HPDE6-E6E7 (cell line): ENCODE measurements around the gene KAT6B.
"Not testable (repeated sequence)": the region's sequence is repeated elsewhere in the genome, so short reads cannot be mapped to it uniquely, and the experiment has no call there.

ENCODE experiments used
- DNase-seq: peaks from one replicate; pipeline ENCODE4 v3.0.0; 2011; ENCODE audit warnings: missing footprints; ENCODE audit errors: extremely low spot score

KAT6B gene

DNA sequence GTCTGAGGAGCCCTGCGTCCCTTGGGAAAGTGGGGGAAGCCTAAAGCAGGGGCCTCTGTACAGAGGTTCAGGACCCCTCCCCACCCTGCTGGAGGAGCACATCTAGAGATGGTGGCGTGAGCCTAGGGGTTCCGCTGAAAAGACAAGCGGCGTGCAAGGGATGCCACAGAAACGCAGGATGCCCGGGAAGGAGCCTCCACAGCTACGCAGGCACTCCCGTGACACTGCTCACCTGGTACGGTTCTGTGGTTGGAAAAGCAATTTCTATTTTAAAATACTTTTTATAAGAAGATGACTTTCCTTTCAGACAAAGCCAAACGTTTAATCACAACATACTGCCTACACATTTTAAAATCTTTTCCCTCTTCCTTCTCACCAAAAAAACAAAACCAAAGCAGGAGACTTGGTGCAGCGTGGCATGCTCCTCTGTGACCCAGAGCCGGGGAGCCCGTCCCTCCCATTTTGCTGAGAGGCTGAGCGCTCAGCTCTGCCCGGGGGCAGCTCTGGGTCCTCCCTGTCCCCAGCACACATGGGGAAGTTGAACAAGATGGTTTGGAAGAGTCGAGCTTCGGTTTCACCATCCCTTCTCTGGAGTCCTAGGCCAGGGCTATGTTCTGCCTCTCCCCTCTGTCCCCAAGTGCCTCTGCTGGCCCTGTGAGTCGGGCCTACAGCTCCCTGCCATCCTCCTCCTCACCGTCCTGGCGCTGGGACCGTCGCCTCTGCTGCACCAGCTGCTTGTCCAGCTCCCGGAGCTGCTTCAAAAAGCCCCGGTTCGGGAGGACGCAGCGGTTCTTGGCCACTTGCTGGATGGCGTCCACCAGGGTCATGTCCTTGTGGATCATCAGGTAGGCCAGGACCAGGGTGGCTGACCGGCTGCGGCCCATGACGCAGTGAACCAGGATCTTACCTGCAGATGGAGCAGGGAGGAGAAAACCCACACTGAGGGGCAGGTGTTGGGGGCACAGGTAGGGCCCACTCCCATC, 211.1 kb downstream of the KAT6B start:
- no peak for DNase-seq

DNA sequence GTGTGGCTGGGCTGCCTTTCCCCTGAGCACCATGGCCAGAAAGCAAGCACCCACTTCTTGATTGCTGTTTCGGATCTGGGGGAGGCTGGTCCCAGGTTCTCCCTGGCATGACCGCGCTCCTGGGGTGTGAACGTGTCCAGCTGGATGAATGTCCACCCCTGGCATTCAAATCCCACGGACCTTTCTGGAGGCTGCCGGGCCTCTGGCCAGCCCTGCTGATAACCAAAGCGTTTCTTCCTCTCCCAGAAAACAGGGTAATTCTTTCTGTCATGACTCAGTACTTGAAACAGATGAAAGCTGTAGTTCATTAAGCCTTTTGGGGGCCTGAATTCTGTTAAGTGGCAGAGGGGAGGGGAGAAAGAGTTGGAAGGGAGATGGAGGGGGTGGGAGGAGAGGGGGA, 211.9 kb downstream of the KAT6B start:
- DNase-seq, result no peak

DNA sequence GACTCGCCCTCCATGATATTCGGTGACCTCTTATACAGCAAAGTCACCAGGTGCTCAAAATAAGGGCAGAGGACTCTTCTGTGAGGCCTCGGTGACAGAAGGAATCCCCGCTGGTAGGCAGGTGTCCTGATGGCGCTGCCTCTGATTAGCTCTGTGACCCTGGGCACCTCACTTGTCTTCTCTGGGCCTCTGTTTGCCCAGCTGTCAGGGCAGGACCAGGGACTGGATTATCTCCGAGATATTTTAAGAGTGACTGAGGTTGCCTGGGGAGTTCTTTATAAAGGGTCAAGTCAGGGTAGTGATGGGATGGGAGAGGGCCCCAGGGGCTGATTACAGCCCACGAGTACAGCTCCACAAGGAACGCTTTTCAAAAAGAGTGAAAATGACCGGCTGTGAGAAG, 214.2 kb downstream of the KAT6B start:
- no peak for DNase-seq

DNA sequence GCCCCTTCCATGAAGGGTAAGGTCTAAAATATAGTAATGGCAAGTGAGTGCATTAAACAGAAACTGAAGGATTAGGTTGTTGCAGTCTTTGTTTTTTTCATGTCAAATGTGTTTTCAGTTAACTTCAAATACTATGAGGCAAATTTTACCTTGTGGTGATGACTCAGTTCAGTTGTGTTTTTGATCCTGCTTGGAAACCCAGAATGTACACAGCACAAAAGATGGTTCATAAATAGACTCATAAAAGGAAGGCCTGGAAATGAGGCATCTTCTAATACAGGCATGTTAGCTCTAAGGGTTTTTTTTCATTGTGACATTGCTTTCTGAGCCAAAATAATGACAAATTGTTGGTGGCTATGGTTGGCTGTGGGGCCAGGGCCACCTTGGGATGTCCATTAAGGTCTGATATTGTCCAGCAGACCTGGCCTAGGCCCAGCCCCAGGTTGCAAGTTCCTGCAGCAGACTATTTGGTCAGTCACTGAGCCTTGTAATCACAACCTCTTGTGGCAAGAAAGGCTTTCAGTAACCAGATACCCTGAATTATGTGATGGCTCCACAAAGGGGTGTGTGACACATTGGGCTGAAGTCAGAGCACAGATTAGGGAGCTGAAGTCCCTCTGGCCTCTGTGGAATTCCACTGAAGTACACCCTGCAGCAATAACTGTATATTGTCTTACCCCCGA, 216.0 kb downstream of the KAT6B start:
- DNase-seq, result no peak

DNA sequence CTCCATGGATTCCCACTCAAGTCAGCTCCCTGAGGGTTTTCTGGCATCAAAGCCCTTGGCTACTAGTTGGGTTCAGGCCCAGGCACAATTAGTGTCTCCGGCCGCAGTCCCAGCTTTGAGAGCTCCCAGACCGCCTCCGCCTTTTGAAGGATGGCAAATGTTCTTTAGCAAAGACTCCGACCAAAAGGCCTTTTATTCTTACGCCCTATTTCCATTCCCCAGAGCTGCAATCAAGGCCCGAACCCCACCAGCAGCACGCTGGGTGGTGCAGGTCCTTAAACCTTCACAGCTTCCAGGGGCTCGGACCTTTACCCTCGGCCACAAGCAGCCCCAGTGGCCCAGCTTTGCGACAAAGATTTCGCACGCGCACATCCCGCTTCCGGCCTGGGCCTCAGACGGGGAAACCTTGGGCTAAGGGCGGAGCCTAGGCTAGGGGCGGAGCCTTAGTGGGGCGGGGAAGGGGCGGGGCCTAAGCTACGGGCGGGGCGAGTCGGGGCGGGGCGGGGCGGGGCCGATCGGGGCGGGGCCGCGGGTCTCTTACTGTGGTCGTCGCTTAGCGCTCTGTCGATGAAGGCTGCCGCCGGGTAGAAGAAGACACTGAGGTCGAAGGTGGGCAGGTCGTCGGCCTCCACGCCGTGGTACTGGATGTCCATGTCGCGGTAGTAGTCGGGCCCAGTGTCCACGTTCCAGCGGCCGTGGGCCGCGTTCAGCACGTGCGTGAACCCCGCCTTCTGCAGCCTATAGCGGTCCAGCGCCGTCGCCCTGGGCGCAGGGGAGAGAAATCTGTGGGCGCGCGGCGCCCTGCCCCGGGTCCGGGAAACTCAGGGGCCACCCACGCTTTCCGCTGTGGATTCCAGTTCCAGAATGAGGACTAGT, 217.1 kb downstream of the KAT6B start:
- no peak for DNase-seq

DNA sequence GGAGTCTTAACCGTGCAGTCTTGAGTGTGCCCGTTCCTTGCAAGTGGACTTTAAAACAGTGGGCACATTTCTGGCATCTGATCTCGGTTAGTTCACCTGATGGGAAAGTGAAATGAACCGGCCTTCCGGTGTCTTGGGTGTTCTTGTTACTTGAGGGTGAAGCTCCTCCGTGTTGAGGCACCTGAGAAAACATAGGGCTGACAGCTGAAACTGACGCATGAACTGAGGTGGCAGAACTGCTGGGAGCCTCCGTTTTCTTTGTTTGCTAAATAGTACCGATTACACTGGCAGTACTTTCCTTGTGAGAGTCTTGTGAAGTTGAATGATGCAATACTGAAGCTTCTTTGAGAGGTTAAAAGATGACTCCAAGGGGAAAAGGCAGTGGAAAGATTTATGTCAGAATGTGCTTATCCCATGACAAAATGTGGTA, 222.3 kb downstream of the KAT6B start:
- DNase-seq, result no peak

DNA sequence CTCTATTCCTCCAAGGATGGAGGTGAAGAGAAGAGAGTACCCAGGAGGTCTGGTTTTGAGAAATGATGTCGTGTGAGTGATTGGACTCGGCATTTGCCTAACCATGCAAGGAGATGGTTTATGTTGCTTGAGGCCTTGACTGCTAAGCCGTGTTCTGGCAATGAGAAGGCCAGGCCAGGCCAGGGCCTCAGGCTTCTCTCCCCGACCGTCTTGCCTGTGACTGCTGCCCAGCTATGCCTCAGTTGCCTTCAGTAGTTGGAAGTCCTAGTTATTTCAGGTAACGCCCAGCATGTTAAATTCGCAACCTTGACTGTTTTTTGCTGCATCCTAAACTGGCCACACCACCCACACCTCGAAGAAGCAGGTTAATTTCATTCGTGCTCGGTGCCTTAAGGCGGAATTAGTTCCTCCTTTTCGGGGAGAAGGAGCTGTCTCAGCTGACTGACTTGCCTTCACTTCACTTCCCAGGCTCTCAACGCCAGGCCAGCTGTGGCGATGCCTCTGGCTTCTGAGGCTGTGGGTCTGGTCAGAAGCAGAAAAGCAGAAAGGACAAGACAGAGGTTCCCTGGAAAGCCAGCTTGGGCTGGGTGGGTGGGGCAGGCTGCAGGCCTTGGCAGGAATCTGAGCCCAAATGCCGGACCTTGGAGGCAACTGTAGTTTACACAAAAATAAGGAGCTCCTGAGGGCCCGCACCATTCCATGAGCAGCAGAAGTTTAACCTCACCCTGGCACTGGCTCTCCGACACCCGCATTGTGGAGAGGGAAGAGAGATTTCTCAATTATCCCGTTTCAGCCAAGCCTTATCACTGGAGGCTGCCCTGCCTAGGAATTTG, 223.1 kb downstream of the KAT6B start:
- DNase-seq, result no peak

DNA sequence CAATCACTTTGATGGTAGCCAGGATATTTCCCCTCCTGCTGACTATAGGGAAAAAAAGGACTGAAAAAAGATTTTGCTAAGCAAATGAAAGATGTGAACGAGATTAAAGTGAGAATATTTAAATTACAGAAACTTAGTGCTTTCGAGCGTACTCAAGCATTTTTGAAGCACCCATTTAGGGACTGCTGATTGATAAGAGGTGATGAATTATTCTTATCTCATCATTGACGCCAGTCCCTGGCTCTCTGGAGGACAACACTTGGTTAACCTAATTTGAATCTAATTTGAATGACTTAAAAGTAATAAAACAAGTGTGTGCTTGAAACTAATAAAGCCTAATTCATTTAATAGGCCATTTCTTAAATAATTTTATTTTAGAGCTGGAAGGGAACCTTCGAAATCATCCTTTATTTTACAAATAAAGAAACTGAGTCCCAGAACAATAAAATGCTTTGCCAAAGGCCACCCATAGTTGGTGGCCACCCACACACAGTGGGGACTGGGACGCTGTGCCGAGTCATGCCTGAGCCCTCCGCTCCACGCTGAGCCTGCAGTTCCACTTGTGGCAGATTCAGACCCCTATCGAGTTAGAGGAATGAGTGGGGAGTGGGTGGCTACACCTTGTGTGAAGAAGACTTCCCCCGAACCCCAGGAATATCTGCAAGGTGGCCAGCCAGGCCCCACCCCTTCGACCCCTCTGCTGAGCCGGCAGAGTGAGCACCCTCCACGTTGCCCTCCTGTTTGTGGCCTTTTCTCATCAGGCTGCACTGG, 223.9 kb downstream of the KAT6B start:
- DNase-seq, result no peak

DNA sequence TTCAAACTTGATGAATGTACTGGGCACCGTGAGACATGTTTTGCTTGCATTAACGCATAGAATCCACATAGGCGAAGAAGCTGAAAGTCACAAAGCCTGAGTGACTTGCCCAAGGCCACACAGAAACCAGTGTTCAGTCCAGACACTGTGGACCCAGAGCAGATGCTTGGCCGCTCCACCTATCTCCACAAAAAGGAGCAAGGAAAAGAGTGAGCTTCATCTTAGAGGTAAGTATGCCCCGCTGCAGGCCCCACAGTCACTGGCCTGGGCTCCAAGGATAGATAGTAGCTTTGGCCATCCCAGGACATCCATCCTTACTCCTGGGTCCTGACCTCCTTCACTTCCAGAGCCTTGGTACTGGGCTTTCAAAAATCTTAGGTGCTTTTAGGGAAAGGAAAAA, 224.9 kb downstream of the KAT6B start:
- no peak for DNase-seq

DNA sequence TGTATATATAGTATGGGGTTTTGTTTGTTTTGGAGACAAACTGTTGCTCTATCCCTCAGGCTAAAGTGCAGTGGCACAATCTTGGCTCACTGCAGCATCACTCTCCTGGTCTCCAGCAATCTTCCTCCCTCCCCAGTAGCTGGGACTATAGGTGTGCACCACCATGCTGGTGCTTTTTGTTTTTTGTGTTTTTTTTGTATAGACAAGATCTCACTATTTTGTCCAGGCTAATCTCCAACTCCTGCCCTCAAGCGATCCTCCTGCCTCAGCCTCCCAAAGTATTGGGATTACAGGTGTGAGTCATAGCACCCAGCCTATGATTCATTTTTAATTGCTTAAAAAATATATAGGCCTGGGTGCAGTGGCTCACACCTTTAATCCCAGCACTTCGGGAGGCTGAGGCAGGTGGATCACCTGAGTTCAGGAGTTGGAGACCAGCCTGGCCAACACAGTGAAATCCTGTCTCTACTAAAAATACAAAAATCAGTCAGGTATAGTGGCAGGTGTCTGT, 229.6 kb downstream of the KAT6B start:
- DNase-seq, result not testable (repeated sequence)

DNA sequence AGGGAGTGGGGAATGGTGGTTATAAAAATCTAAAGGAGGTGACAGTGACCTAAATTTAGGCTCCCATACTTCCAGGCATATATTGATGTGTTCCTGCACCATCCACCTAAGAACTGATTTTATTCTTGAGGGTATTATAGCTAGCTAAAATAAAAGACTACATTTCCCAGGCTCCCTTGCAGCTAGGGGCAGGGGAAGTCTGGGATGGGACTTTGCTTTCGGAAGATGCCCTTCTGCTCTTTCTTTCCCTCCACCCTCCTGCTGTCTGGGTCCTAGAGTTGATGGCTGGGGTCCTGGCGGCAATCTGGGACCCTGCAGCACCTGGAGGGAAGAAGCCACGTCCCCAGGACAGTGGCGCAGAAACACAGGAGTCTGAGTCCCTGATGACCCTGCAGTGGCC, 231.3 kb downstream of the KAT6B start:
- DNase-seq, result peak; percentile 33

DNA sequence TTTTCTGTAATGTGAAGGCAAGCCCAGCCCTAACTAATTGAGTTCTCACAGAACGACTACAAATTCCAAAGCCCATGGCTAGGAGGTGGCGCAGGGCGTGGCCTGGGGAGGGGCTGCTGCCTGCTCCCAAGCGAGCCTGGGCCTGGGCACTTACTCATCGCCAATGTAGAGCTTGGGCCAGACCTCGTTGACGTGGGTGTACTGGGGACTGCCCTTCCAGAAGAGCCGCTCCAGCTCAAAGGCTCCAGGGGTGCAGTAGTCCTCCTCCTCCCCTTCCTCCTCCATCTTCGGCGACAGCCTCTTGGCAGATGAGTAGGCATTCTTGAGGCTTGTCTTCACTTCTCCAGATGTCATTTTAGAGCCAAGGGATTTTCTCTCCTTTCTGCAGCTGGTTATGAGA, 231.8 kb downstream of the KAT6B start:
- peak; percentile 63 for DNase-seq

DNA sequence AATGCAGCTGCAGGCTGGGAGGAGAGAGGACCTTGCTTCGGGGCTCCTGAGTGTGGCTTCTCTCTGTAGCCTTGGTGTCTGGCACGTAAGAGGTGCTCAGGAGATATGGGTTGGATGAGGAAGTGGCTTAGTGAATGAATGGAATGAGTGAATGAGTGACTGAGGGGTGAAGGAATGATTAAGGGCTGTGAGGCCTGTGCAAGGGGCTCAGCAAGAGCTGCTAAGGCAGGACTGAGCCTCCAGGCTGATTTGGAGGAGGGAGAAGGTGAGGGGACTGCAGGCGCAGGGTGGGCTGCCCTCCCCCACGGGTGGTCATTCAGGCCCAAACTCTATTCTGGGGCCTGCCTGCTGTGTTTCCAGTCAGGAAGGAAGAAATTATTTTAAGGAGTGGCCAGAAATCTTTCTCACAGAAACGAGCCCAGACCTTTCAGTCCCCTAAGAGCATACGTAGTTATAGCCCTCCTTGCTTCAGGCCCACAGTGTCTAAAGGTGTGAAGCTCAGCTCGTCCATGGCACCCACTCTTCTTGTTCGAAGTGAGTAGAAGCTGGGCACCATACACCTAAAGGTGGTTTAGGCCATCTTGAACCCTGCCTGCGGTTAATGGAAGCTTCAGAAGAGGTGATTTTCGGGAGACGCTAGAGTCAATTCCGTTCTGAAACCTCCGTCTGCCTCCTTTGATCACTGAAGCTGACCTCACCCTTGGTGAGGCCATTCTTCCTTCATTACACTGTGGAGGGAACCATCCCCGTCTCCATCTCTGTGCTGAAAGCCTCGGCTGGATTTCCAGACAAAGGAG, 235.5 kb downstream of the KAT6B start:
- no peak for DNase-seq

DNA sequence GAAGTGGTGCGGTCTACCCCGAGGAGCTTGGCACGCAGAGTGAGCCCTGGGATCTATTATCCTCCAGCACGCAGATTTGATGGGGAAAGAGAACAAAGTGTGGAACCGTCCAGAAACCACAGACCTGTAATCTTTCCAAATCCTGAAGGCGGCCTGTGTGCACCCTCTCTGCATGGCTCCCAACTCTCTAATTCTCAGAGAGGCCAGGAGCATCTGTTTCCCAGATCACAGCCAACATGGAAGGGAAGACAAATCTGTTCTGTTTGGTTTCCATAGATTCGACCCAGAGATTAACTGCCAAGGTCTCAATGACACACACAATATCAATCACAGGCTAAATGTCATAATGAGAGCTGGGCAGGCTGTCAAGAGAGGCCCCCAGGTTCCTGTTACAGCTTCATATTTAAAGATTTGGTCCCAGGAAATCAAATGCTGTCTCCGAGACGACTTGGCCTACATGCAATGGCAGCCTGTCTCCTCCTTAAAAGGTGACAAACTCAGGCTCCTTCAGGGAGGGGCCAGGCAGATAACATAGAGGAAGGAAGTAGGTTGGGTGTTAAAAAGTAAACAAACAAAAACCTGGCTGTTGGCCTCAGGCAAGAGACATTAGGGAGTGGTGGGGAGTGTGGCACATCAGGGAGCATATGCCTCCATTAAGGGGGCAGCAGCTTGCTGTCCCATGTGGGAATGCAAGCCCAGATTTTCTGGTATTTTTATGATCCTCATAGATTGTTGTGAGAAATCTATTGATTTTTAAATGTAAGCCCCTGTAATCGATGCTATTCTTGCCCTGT, 236.3 kb downstream of the KAT6B start:
- no peak for DNase-seq

DNA sequence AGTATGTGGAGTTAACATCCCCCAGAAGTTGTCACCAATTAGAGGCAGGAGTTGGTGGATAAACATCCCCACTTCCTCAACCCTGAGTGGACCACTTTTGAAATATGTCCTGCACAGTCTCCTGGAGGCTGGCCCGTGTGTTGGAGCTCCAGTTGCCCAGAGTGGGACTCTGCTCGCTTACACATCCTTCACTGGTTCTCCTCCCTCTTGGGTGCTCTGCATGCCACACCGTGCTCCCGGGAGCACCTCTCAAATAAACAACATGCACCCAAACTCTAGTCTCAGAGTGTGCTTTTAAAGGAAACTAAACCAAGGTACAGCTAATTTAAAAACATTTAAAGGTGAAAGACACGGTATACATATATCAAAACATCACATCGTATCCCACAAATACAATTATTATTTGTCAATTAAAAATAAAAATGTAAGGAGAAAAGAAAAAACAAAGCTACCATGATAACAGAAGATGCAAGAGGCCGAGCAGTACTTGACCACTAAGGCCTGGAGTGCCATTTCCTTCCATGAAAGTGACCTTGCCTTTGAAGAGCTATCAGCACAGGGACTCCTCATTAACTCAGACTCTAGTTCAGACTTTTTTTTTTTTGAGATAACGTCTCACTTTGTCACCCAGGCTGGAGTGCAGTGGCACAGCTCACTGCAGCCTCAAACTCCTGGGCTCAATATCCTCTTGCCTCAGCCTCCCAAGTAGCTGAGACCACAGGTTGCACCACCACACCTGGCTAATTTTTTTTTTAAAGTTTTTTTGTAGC, 237.2 kb downstream of the KAT6B start:
- no peak for DNase-seq

DNA sequence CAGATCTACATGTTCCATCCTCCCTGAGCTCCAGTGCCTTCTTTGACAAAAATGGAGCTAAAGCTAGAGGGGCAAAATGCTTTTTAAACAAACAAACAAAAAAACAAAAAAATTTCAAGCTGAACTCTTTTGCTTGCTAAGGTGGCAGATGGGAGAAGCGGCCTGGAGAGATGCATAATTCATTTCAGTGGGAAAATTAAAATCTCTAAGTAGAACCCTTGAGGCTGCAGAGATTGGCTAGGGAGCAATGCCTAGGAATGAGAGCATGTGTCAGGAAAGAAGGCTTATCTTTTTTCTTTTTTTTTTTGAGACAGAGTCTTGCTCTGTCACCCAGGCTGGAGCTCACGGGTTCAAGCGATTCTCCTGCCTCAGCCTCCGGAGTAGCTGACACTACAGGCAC, 238.7 kb downstream of the KAT6B start:
- no peak for DNase-seq

DNA sequence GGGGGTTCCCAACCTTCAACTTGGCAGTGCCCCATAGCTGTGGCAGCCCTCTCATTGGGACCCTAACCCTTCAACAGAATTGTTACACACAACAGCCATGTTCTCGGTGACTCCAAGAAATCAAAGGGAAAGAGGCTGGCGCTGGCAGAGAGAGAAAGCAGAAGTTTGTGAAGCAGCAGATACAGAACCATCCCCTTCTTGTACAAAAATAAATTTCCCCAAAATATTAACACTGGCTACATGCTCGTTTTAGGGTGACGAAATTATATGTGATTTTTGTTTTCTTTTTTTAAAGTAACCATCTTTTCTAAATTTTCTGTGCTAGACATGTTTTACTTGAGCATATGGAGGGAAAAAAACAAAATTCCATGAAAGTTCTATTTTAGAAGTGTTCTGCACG, 239.9 kb downstream of the KAT6B start:
- no peak for DNase-seq

DNA sequence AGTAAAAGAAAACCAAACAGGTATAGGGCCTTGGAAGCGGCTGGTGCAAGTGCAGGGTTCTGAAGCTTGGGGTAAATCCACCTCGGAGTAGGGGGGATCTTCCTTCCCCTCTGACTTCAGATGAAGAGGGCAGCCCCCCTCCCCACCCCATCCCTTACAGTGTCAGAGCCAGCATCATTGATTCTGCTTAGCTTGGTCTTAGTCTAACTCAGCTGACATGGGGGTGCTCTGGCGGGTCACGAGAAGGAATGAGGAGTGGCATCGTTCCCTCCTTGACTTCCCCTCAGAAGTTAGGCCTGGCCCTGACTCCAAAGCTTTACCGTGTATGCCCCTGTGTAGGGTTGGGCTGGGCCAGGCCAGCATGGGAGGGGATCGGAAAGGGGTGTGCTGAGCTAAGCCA, 240.9 kb downstream of the KAT6B start:
- DNase-seq, result no peak
